ENCODE results near the gene EXOC6B.

EXOC6B gene

DNA sequence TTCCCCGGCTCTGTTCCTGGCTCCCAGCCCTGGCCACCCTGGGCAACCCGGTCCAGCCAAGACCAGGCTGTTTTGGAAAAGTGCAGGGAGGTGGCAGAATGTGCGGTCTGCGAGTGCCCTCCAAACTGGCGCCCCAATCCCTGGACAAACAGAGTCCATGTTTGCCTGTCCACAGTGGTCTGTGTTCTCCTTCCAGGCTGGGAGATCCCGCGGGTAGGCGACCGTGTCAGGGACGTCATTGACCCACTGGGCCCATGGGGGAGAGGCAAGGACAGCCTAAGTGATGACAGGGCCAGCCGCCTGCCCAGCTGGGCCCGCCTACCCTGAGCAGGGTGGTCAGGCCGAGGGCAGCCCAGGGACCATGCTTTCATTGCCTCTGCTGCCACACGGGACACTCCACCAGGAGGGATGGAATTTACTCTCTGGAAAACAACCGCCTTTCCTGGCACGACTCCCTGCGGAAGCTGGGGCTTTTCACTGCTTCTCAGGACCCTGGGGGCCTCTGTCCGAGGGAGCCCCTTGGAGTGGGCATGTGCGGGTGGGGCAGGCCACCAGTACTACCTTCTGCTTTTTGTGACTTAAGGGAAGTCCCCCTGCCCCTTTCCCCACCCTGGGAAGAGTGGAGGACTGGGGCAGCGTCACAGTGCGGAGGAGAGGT lies 698.3 kb downstream of the EXOC6B start:
- DNase-seq (ENCODE audit: low read depth in 2 of 3, low spot score in 2 of 3), result no peak

DNA sequence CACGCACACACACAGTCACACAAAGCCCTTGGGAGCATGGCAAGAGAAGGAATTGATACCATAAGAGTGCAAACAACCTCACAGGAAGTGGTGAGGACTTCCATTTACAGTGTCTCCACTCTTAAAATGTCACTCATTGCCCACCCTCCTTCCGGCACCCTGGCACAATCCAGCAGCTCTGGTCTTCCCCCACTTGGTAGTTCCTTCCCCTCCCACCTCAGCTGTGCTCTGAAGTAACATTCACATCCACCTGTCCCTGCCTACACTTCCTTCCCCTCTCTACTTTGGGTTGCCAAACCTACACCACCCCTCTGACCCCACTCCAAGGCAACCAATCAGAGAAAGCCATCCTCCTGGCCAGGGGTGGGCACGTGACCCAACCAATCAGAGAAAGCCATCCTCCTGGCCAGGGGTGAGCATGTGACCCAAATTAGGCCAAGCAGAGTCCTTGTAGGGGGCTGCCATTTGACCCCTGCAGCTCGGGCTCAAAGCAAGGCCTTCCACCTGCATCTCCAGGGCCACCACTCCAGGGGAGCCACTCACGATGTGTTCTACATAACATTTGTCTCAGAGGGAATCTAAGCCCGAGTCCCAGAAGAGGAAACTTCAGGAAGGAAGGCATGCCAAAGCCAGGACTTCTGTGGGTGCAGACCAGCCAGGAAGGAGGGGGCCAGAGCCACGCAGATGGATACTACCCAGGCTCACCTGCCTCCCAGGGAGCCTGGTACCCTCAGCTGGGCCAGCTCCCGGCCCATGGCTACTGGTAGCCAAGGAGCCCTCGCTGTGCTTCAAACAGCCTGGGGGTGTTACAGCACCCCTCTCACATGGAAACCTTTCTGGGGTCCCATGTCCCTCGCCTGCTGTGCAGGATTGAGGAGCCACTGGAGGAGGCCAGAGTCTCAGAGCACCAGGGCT lies 699.4 kb downstream of the EXOC6B start:
- DNase-seq (ENCODE audit: low read depth in 2 of 3, low spot score in 2 of 3), result no peak
